ENCODE results near the gene GALR2.

The GALR2 gene

DNA sequence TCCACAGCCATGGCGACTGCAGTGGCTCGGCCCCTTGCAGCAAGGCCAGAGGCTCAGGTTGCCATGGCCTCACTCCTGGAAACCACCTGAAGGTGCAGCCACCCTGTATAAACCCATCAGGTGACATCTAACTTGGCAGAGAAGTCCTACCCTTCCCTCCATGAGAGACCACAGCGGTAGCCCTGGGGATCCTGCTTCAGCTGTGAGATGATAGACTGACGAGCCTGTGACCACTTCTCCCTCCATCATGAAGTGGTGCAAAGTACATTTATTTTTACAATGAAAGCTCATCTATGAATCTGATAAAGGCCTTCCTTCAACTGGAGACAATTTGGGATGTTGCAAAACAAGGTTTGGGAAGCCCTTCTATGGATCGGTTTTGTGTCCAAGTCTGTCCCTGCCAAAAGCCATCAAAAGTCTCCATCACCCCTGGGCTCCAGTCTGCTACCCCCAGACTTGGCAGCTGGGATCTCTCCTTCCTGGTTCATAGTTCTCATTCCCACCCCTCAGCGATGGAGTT is 6.2 kb downstream of the GALR2 start:
- DNase-seq = no peak

DNA sequence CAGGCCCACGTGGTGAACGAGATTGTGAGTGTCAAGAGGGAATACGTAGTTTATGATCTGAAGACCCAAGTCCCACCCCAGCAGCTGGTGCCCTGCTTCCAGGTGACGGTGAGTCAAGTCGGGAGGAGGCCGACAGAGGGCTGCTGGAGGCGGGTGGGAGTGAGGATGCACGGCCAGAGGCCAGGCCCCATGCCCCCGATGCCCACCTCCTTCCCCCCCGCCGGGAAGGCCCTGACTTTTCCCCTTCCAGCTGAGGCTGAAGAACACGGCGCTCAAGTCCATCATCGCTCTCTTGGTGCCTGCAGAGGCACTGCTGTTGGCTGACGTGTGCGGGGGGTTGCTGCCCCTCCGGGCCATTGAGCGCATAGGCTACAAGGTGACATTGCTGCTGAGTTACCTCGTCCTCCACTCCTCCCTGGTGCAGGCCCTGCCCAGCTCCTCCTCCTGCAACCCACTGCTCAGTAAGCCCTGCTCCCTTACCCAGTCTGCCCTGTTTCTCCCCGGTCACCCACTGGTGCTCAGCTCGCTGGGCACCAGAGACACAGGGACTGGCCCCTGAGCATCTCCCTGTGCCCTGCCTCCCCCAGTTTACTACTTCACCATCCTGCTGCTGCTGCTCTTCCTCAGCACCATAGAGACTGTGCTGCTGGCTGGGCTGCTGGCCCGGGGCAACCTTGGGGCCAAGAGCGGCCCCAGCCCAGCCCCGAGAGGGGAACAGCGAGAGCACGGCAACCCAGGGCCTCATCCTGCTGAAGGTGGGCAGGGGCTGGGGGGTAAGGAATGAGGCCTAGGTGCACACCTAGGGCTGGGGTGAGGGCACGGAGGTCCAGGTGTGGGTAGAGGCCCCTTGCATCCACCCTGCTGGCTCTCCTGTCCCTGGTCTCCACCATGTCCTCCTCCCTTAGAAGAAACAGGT is 7.0 kb downstream of the GALR2 start:
- no peak for DNase-seq

DNA sequence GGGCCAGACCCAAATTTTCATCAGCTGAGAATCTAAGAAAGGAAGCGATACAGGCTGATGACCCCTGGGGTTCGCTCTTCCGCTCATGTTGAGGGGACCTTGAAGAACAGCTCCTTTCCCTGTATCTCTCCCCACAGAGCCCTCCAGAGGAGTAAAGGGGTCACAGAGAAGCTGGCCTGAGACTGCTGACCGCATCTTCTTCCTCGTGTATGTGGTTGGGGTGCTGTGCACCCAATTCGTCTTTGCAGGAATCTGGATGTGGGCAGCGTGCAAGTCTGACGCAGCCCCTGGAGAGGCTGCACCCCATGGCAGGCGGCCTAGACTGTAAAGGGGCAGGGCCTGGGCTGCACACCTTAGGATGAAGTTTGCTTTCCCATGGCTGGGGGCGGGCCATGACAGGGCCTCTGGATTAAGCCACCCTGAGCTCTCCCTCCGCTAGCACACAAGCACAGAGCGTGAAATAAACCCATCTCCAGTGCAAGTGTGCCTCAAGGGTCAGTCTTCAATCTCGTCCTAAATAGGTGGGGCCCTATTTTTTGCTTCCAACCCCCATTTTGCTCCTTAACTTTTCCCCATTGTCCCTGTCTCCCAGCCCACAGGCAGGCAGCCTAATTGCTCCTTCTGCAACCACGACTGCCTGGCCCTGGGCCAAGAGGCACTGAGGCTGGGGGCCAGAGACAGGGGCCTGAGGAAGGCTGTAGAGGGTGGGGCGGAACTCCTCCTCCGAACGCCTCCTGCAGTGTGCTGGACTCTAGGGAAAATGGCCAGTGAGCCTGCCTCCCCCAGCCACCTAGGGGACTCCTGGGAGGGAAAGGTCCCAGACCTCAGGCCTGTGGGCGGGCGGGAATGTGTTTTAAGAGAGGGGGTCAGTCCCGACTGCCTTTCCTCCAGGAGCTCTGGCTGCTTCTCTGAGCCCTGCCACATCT is 8.0 kb downstream of the GALR2 start:
- DNase-seq = no peak

DNA sequence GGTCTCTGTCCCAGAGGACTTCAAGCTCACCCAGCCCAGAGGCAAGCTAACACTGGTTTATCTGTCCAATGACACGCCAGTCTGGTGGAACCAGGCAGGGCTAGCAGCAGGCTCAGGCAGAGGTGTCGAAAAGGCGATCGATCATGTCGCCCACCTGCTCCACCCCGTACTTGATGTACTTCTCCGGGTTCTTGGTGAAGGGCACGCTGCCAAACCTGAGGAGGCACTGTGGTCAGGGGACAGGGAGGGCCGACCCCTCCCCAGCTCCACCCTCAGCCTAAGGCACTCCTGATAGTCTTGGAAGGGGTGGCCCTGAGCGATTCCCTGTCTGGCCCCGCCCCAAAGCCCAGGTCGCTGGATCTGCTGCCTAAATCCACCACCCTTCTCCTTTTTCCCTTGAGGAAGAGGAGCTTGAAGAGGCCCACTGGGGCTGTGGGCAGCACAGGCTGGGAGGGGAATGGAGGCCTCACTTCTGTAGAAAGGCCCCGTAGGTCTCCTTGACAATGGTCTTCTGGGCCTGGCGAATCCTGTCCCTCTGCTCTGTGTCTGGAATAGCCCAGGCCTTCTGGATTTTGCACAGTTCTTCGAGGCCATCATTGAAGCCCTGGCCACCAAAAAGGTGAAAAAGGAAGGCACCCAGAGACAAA is 9.1 kb downstream of the GALR2 start:
- DNase-seq = no peak

DNA sequence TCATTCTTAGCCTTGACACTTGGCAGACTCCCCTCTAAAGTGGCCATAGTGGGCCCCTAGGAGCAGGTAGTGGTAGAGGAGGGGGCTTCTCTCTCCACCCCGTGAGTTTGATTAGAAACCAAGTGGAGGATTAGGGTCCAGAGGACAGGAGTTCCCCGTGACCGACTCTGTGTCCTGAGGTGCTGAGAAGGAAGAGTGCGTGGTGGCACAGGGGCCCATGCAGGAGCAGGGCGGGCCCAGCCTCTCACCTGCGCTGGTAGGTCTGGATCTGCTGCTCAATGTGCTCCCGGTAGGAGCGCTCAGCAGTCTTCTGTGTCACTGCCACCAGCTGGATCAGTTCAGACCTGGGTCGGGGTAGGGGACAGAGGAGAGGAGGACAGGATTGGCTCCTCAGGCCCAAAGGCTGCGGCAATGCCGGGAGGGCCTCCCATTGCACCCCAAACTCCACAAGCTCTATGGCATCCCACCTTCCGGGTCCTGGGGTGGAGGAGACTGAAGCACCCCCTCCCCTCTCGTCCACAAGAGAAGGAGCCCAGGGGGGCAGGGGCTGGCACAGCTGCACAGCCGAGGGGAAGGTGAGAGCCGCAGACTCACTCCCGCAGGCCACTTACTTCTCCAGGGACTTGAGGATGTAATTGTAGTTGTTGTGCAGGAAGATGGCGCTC is 10.6 kb downstream of the GALR2 start:
- no peak for DNase-seq

DNA sequence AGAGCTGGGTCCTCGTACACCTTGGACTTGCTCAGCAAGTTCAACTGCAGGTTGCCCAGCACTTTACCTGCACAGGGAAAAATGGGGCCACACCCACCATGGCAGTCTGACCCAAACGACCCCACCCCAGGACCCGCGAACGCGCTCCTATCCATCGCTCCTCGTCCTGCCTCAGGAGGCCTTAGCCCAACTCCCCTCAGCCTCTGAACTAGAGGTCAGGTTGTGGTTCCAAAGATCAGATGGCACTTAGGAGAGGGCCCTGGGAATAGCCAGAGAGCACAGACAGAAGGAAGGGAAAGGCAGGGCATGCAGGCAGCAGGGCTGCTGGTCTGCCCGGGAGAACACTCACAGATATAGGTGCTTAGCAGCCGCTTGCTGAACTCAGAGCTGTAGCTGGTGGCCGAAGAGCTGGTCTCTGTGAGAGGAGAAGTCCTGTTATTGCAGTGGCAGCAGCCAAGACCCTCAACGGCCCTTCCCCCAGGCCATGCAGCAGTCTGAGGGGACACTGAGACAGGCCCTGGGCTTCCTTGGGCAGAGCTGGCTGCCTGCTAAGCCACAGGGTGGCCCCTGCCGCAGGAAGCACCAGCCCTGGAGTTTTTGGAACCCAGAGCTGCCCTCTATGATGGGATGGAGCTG is 11.3 kb downstream of the GALR2 start:
- DNase-seq = no peak

DNA sequence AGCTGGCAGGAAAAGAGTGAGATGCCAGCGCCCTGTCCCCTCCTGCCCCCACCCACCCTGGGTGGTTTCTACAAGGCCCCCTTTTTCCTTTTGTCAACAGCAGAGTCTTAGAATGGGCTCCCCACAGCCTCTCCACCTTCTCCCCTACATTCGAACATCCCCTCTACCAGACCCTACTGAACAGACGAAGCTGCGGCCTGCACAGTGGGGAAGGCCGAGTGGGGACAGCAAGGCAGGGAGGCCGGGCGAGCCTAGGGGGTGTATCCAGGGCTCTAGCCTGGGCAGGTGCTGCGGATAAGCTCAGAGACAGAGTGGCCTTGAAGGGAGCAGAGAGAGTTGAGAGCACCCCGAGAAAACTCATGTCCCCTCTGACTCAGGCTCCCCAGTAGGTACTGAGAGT is 11.8 kb downstream of the GALR2 start:
- DNase-seq = no peak

DNA sequence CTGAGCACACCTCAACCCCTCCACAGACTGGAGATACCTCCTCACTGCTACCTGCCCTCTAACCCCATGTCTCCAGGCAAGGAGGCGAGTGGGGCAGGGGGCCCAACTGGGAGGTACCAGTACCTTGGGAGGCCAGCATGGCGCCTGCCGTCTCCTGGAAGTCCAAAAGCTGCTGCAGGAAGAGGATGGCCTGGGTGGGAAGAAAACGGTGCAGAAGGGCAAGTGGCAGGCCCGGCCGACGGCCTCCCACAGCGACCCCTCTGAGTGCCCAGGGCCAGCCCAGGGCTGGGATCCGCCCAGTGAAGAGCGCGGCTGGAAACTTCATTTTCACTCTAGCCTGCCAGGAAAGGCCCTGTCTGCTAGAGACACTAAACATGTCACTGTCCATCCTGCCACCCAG is 12.9 kb downstream of the GALR2 start:
- no peak for DNase-seq

DNA sequence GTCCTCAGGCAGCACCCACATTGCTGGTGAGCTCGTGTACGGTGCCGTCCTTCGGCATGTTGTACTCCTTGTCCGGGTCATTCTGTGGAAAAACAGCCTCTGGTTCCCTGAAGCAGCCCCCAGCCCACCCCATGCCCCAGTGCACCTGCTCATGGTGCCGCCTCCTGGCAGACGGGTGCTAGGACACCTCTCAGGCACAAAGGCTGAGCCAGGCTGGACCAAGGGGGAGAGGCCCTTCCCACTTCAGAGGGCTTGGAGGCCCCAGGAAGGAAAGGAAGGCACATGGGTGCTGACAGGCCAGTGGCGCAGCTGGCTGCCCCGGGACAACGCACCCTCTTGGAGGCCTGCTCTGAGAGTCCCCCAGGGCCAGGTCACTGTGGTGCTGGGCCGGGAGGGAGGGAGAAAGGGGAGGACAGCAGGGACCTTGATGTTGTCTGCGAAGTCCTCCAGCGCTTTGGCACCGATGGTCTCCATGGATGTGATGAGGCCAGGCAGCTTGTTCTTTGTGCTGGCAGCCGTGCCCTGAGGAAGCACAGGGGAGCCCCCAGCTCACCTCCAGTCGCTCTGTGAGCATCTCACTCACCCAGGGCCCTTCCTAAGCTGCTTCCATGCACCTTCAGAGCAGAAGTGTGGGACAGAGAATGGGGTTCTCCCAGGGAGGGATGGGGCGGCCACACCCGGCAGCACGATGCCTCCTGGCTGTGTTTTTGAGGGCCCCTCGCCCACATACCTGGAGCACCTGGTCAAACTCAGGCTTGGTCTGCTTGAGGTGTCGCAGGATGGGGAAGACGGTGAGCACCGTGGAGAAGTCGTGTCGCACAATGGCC is 13.7 kb downstream of the GALR2 start:
- DNase-seq = no peak

DNA sequence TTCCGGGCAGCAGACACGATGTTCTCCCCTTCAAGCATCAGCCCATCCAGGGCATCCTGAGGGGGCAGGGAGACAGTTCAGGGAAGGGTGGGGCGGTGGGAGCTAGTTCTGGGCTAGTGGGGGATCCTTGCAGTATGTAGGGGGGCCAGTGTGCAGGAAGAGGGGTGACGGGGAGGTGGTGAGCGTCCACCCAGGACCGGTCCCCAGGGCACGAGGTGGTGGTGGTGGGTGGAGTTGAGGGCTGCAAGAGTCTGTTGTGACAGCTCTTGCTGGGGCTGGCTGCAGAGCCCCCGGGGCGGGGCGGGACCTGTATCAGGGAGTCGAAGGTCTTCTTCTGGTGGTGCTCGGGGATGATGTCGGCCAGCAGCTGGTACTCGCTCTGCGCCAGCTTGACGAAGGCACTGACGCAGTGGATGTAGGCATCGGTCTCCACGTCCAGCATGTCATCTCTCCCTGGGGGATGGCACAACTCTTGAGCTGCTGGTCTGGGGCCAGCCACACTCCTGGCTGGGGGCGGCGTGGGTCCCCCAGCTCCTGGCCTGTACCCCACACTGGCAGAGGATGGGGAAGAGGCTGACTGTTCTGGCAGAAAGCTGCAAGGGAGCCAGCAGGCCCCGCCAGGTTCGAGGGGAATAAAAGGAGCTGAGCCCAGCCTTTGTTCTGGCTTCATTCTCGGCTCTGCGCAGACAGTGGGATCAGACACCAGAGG is 14.4 kb downstream of the GALR2 start:
- DNase-seq = no peak

DNA sequence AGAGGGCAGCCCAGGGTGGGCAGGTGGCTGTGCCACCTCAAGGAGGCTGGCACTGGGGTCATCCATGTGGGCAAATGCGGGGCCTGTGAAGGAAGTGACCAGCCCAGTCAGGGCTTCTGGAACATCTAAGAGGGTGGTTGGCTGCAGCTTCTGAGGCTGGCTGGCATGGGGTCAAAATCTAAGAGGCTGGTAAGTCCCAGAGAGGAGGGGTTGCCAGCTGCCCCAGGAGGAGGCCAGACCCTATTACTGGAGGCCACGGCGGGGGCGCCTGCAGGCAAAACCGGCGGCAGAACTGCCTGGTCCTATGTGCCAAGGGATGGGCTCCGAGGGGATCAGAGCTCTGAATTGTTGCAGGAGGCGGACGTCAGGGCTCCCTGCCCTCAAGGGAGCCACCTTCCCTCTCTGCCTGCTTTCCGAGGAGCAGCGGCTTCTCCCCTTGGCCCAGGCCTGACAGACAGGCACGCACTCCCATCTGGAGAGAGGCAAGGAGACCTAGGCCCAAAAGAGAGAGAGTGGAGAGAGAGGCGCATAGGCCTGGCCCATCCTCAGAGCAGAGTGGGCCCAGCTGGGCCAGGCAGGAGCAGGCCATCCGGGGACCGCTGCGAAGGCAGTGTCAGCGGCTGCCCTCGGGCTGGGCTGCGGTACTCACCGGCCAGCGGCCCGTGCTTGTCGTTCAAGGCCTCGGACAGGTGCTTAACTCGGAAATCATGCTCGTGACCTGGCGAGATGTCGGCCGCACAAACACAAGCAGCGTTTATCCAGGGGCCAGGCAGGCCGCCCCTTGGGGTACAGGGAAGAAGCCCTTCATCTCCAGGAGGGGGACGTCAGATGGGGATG is 15.3 kb downstream of the GALR2 start:
- no peak for DNase-seq

DNA sequence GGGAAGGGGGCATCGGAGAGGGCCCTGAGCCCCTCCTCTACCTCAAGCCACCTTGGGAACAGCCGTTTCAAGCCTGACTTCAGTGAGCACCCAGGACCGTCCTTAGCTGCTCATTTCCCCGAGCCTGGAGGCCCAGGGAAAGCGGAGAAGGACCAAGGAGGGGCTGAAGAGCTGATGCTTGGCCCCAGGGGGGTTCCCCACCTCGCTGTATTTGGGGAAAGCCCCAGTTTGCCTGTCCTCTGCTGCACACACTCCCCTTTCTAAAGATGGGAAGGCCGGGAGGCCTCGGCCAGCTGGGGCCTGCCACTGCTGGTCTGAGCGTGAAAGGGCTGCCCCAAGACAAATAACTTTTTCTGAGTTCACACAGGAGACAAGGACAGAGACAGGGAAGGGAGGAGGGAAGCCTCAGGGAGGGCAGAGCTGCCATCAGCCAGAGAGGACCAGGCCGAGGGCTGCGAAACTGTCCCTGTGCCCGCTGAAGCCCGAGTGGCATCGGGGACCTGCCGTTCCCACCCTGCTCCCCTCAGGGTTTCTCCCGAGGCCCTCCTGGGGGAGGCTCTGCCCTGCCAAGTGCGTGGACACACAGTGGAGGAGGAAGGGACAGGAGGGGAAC is 16.0 kb downstream of the GALR2 start:
- DNase-seq = no peak

DNA sequence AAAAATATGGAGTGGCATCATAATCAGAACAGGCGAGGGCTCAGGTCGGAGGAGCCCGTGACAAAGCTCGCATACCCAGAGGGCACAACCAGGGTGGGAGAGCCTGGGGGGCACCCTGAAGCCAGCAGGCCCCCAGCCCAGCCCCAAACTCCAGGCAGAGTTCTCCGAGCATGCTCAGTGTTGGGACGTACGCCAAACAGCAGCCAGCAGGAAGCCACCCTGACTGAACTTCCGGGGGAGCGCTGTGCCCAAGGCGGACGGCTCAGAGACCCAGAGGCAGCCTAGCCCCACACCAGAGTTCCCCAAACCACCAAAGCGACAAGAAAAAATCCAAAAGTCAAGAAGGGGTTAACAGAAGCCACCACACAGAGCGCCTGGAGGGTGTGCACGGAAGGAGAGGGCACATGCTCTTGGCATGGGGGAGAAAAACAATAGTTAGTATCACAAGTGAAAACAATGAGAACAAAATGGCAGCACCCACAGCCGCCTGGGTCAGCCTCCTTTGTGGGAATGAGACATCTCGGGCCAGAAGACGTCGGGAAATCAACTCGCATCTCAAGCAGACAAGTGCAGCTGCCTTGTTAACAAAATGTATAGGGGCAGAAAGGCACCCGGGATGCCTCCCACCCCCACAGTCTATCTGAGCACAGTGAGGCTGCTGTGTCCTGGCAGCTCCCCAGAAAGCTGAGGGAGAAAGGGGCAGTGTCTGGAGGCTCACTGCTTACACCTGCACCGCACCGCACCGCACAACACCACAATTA is 17.1 kb downstream of the GALR2 start:
- no peak for DNase-seq

DNA sequence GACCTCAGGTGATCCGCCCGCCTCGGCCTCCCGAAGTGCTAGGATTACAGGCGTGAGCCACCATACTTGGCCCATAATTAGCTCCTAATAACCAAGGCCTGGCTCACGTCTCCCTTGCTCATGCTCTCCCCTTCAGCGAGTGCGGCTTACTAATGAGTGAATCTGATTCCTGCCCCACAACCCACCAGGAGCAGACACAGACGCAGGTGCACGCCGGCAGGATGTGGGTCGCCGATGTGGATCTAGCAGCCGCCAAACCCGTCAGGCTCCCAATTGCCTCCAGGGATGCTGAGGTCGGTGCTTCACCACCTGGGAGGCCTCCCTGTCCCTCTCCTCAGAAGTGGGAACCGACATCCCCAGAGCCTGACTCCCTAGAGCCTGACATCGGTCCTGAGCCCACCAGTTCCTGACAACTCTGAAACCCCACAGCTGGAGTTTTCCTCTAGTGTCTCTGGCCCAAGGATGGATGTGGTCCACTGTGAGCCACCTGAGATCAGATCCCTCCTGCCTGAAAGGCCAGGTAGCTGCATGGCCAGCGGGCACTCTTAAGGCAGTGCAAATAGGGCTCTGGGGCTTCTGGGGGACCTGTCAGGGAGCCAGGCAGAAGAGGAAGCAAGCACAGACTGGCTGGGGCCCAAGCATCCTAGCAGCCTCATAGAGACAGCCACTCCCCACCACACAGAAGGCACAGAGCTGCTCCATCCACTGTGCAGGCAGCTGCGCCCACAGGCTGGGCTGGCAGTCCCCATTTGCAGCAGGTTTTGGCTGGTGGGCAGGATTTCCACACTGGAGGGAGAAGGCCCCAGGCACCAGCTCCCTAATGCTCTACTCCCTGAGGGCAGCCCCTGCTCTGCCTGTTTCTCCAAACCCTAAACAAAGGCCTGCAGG is 18.2 kb downstream of the GALR2 start:
- no peak for DNase-seq

DNA sequence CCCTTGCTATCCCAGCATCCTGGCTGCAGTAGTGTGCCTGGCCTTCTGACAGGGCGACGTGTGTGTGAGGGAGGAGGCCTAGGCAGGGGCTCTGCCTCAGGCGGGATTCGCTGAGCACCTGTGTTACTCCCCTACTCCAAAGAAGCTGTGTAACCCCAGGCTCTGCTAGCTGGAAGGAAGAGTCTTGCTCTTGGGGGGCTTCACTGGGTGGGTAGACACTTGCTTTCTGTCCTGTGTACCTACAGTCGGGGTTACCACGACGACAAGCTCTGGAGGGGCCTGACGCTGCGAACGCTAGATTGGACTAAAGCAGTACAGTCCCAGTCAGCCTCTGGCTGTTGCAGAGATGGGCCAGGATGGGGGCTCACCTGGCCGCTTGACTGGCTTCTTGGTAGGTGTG is 19.5 kb downstream of the GALR2 start:
- no peak for DNase-seq

DNA sequence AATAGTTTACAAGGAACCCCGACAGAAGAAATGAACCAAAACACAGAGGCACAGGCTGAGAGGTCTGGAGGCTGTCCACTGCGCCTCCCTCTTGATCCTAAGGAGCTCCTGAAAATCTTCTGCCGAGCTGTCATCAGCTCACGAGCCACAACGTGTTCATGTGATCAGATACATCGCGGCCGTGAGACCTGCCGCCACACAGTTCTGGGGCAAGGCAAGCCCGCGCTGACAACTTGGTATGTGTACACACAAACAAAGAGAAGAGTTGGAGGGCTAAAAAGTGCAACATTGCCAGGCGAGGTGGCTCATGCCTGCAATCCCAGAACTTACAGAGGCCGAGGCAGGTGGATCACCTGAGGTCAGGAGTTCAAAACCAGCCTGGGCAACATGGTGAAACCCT is 21.4 kb downstream of the GALR2 start:
- no peak for DNase-seq

DNA sequence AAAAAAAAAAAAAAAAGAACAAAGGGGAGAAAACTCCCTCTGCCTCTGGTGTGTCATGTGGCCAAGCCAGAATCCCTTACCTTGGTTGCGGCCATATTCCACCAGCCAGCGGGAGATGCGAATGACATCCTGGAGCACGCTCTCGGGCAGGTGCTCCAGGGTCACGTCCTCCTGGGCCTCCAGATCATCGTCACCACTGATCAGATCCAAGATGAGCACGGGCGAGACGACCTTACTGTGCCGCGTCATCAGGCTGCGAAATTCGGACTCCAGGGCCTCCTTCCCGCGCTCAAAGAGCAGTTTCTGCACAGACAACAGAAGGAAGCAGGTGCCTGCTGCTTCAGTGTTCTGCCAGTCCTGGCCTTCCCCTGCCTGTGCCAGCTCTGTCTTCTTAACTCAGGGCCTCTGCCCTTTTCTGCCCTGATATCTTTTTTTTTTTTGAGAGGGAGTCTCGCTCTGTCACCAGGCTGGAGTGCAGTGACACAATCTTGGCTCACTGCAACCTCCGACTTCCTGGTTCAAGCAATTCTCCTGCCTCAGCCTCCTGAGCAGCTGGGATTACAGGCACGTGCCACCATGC is 23.2 kb downstream of the GALR2 start:
- no peak for DNase-seq
